Measurements from ENCODE around the gene GPRC5C.
"Not testable (repeated sequence)": the region's sequence is repeated elsewhere in the genome, so short reads cannot be mapped to it uniquely, and the experiment has no call there.

The GPRC5C gene

GRCh38 chr17:74403512-74404137 lies 28.3 kb upstream of the GPRC5C start:
- Mint-ChIP-seq H3K27me3 (ENCODE audit: low read depth) (no peaks in the 10 kb centered on the region), H3K36me3 (ENCODE audit: low read depth) (no peaks in the 10 kb centered on the region), H3K4me1 (no peaks in the 10 kb centered on the region), H3K4me3 (no peak overlapping the region), H3K27ac (no peak overlapping the region), H3K9me3 (no peaks in the 10 kb centered on the region)
- TF ChIP-seq CTCF (IDR thresholded peaks at IDR 0.05; ENCODE audit: unreplicated experiment in 3 of 3), result no peak

GRCh38 chr17:74404218-74404617 lies 27.7 kb upstream of the GPRC5C start:
- Mint-ChIP-seq H3K27ac (no peak overlapping the region), H3K36me3 (ENCODE audit: low read depth) (no peaks in the 10 kb centered on the region), H3K9me3 (no peaks in the 10 kb centered on the region), H3K4me1 (no peaks in the 10 kb centered on the region), H3K4me3 (no peak overlapping the region), H3K27me3 (ENCODE audit: low read depth) (no peaks in the 10 kb centered on the region)
- TF ChIP-seq CTCF (IDR thresholded peaks at IDR 0.05; ENCODE audit: unreplicated experiment in 3 of 3), result no peak

GRCh38 chr17:74404789-74405188 lies 27.1 kb upstream of the GPRC5C start:
- no peaks in the 10 kb centered on the region for H3K4me1 Mint-ChIP-seq
- no peaks in the 10 kb centered on the region for H3K36me3 Mint-ChIP-seq (ENCODE audit: low read depth)
- no peak for TF ChIP-seq CTCF (IDR thresholded peaks at IDR 0.05; ENCODE audit: unreplicated experiment in 3 of 3)
- no peaks in the 10 kb centered on the region for H3K9me3 Mint-ChIP-seq
- no peaks in the 10 kb centered on the region for H3K27me3 Mint-ChIP-seq (ENCODE audit: low read depth)
- no peak overlapping the region for H3K4me3 Mint-ChIP-seq
- H3K27ac Mint-ChIP-seq, result no peak overlapping the region

- H3K4me3 Mint-ChIP-seq; H3K36me3 Mint-ChIP-seq (ENCODE audit: low read depth); H3K27ac Mint-ChIP-seq: not testable (repeated sequence)
These were observed 26.6 kb upstream of the GPRC5C start for GRCh38 chr17:74405311-74405710.

GRCh38 chr17:74407384-74407783 lies 24.5 kb upstream of the GPRC5C start:
- no peak for TF ChIP-seq CTCF (IDR thresholded peaks at IDR 0.05; ENCODE audit: unreplicated experiment in 3 of 3)
- Mint-ChIP-seq H3K9me3 (peaks cover 4% of the 10 kb centered on the region), H3K27ac (no peak overlapping the region), H3K27me3 (ENCODE audit: low read depth) (peaks cover 4% of the 10 kb centered on the region), H3K36me3 (ENCODE audit: low read depth) (peaks cover 5% of the 10 kb centered on the region), H3K4me3 (no peak overlapping the region), H3K4me1 (no peaks in the 10 kb centered on the region)

More at GRCh38 chr17:74405311-74405710, 26.6 kb upstream of the GPRC5C start:
- H3K4me1 Mint-ChIP-seq; H3K9me3 Mint-ChIP-seq; H3K27me3 Mint-ChIP-seq (ENCODE audit: low read depth): not testable (repeated sequence)

- H3K9me3 Mint-ChIP-seq, result peaks cover 4% of the 10 kb centered on the region
- H3K27ac Mint-ChIP-seq, result no peak overlapping the region
- no peak for TF ChIP-seq CTCF (IDR thresholded peaks at IDR 0.05; ENCODE audit: unreplicated experiment in 3 of 3)
- peaks cover 5% of the 10 kb centered on the region for H3K36me3 Mint-ChIP-seq (ENCODE audit: low read depth)
- no peaks in the 10 kb centered on the region for H3K4me1 Mint-ChIP-seq
- peaks cover 4% of the 10 kb centered on the region for H3K27me3 Mint-ChIP-seq (ENCODE audit: low read depth)
- H3K4me3 Mint-ChIP-seq, result no peak overlapping the region
These were observed 23.6 kb upstream of the GPRC5C start for GRCh38 chr17:74408262-74408661.
